ENCODE measurements around the gene CSAD.

GRCh38 chr12:53122961-53123468, 57.7 kb downstream of the CSAD start:
- TF ChIP-seq CTCF (IDR thresholded peaks at IDR 0.05) (no peak), POLR2A (IDR thresholded peaks at IDR 0.05) (no peak)

Measured in right lobe of liver (tissue), 4 donors.